Retinal pigment epithelial cell (primary cell): ENCODE measurements around the gene NUP93.

Source experiments
- DNase-seq: peaks from one replicate; pipeline ENCODE4 v3.0.0-alpha.2; 2010; ENCODE audit warnings: low read depth
- H3K4me3 ChIP-seq: 2 replicates; pipeline ENCODE4 v1.5.1; 2011; ENCODE audit warnings: mild to moderate bottlenecking, low read length, control low read depth, moderate library complexity
- CTCF ChIP-seq: conservative IDR thresholded peaks from 2 replicates; pipeline ENCODE4 v1.5.1; 2011; ENCODE audit warnings: low read depth, low read length, control low read depth, inconsistent platforms

Gene NUP93

GRCh38 chr16:56824804-56825203 is 94.9 kb downstream of the NUP93 start:
- H3K4me3 ChIP-seq: no peak overlapping the region
- no peak for DNase-seq
- TF ChIP-seq CTCF: no peak

GRCh38 chr16:56825826-56826225 is 95.9 kb downstream of the NUP93 start:
- H3K4me3 ChIP-seq: no peak overlapping the region
- no peak for TF ChIP-seq CTCF
- no peak for DNase-seq

DNA sequence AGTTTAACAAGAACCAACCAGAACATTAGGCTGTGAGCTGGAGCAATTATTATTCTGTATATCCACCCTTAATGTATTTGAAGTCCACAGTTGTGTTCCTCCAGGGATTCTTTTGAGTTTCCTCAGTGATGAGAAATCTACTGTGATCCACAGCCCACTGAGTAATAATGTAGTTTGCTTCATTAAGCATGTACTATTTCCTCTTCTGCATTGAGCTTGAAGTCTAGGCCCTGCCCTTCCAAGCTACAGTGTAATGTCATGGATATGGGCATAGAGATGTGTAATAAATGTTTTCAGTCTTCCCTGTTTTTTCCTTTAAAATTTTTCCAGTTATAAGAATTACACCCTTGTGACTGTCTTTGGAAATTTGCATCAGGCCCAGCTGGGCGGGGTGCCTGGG is 98.7 kb downstream of the NUP93 start:
- no peak for DNase-seq
- no peak for TF ChIP-seq CTCF
- H3K4me3 ChIP-seq: no peak overlapping the region

- DNase-seq: no peak
- TF ChIP-seq CTCF: no peak
Observed at GRCh38 chr16:56830669-56831068, 100.7 kb downstream of the NUP93 start.

GRCh38 chr16:56832768-56833167 is 102.8 kb downstream of the NUP93 start:
- H3K4me3 ChIP-seq: no peak overlapping the region
- no peak for DNase-seq
- no peak for TF ChIP-seq CTCF

More at GRCh38 chr16:56830669-56831068, 100.7 kb downstream of the NUP93 start:
- H3K4me3 ChIP-seq: no peak overlapping the region

DNA sequence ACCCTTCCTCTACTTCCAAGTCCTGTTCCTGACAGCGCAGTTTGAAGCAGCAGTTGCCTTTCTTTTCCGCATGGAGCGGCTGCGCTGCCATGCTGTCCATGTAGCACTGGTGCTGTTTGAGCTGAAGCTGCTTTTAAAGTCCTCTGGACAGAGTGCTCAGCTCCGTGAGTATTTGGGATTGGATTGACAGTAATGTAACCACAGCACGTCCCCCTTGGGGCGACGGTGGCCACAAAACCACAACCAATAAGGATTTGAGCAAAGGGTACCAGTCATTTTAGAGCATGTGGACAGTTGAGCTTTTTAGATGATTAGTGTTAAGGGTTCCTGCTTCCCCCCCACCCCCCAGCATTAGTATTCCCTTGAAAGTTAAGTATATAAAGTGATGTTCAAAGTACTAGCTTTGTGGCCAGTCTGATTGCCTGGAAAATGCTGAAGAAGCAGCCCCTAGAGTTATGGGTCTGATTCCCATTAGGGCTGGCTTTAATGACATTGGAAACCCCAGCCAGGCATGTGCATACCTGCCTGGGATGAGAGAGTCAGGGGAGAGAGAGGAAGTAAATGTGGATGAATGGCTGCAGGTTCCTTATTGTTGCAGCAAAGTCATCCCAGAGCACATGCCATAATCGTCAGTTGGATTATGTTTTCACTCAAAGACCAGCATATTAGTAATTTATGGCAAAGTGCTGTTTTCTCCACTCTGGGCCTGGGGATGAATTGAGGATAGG is 103.5 kb downstream of the NUP93 start:
- no peak overlapping the region for H3K4me3 ChIP-seq
- no peak for DNase-seq
- TF ChIP-seq CTCF: no peak

- TF ChIP-seq CTCF: no peak
- no peak for DNase-seq
- H3K4me3 ChIP-seq: no peak overlapping the region
Observed at GRCh38 chr16:56835320-56835719, 105.4 kb downstream of the NUP93 start.
